Liver (tissue), 3 donors: ENCODE measurements around the gene IGF1R.

ENCODE experiments used
- HNF4G ChIP-seq: IDR thresholded peaks from 2 replicates; pipeline ENCODE4 v1.6.1; 2016; ENCODE audit warnings: antibody characterized with exemption
- REST ChIP-seq: IDR thresholded peaks from 2 replicates; pipeline ENCODE4 v1.6.1; 2016; ENCODE audit warnings: antibody characterized with exemption, mild to moderate bottlenecking
- TAF1 ChIP-seq: conservative IDR thresholded peaks from 2 replicates; pipeline ENCODE4 v1.6.1; 2016; ENCODE audit warnings: antibody characterized with exemption, mild to moderate bottlenecking
- TF ChIP-seq, protein P1 (sequence below): fragments of 150-350 bp; IDR thresholded peaks from 2 replicates; pipeline ENCODE4 v1.5.1; 2017; ENCODE audit warnings: improper control_type of control experiment, low read depth, low read length; ENCODE audit not compliant: missing input control
- donor health status: healthy.
- donor health status: healthy.

DNA sequence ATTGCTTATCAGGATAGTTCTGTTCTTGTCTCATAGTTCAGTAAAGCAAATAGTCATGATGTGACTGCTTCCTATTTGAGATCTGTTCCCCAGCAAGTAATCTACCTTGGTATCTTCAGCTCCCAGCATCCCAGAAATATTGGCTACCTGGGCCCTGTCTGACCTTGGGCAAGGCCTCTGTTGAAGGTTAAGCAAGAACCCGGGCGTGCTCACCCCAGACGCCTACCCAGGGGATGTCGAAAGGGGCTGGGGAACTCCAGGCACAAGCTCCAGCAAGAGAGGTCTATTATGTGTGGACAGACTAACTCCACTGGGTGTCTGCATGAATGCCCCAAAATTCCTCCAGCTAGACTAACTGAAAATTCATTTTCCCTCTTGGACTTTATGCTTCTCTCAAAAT is 37.3 kb upstream of the IGF1R start:
- TF ChIP-seq, protein P1, sequence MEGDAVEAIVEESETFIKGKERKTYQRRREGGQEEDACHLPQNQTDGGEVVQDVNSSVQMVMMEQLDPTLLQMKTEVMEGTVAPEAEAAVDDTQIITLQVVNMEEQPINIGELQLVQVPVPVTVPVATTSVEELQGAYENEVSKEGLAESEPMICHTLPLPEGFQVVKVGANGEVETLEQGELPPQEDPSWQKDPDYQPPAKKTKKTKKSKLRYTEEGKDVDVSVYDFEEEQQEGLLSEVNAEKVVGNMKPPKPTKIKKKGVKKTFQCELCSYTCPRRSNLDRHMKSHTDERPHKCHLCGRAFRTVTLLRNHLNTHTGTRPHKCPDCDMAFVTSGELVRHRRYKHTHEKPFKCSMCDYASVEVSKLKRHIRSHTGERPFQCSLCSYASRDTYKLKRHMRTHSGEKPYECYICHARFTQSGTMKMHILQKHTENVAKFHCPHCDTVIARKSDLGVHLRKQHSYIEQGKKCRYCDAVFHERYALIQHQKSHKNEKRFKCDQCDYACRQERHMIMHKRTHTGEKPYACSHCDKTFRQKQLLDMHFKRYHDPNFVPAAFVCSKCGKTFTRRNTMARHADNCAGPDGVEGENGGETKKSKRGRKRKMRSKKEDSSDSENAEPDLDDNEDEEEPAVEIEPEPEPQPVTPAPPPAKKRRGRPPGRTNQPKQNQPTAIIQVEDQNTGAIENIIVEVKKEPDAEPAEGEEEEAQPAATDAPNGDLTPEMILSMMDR = no peak
- TF ChIP-seq HNF4G (no peak), REST (no peak), TAF1 (no peak)
